Measurements from ENCODE around the gene ANO8.

DNA sequence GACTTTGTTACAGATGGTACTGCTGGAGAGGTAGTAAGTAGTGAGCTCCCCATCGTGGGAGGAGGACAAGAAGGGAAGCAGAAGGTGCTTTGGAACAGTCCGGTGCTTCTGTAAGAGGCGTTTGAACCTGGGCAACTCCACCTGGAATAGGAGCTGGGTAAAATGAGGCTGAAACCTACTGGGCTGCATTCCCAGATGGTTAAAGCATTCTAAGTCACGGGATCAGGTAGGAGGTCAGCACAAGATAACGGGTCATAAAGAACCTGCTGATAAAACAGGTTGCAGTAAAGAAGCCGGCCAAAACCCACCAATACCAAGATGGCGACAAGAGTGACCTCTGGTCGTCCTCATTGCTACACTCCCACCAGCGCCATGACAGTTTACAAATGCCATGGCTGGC is 47.9 kb downstream of the ANO8 start:
- no peak for TF ChIP-seq POLR2AphosphoS5 (IDR thresholded peaks at IDR 0.05; ENCODE audit: low read depth, low read length)
- no peak for TF ChIP-seq POLR2A (IDR thresholded peaks at IDR 0.05; ENCODE audit: low read depth, low read length)
- TF ChIP-seq POU2F2 (IDR thresholded peaks at IDR 0.05; ENCODE audit: low read depth, low read length), result no peak
